DLD1 (cell line): Measurements from ENCODE around the gene POLDIP2.

Source experiments
- in situ Hi-C: cut with HindIII; loops from 2 replicates; pipeline ENCODE4 v1.10.0; 2017; ENCODE audit warnings: low sequenced_read_pairs

The POLDIP2 gene

GRCh38 chr17:28390984-28391383 is 33.7 kb upstream of the POLDIP2 start:
- in situ Hi-C loops, result no loop called here

- in situ Hi-C loops, result no loop called here
Measured at GRCh38 chr17:28390563-28390962, 33.2 kb upstream of the POLDIP2 start.

GRCh38 chr17:28390141-28390540 is 32.8 kb upstream of the POLDIP2 start:
- in situ Hi-C loops, result no loop called here

GRCh38 chr17:28388106-28388505 is 30.8 kb upstream of the POLDIP2 start:
- in situ Hi-C loops, result no loop called here

GRCh38 chr17:28386391-28386790 is 29.1 kb upstream of the POLDIP2 start:
- in situ Hi-C loops, result no loop called here

GRCh38 chr17:28385406-28385805 is 28.1 kb upstream of the POLDIP2 start:
- in situ Hi-C loops, result no loop called here

- in situ Hi-C loops, result no loop called here
Measured at GRCh38 chr17:28385037-28385400, 27.7 kb upstream of the POLDIP2 start.

- in situ Hi-C loops, result no loop called here
Measured at GRCh38 chr17:28384281-28385036, 27.1 kb upstream of the POLDIP2 start.

- in situ Hi-C loops, result no loop called here
Measured at GRCh38 chr17:28381141-28381825, 24.0 kb upstream of the POLDIP2 start.

- in situ Hi-C loops, result no loop called here
Measured at GRCh38 chr17:28379814-28380801, 22.8 kb upstream of the POLDIP2 start.

GRCh38 chr17:28372945-28373274 is 15.6 kb upstream of the POLDIP2 start:
- in situ Hi-C loops, result no loop called here

- in situ Hi-C loops, result no loop called here
Measured at GRCh38 chr17:28372203-28372944, 15.0 kb upstream of the POLDIP2 start.

- in situ Hi-C loops, result no loop called here
Measured at GRCh38 chr17:28371245-28372202, 14.2 kb upstream of the POLDIP2 start, which contains the start of gene SARM1. TSS of gene SARM1 (plus strand) at chr17:28371694. CDS start at chr17:28372033, 339 bp downstream.

- in situ Hi-C loops, result no loop called here
Measured at GRCh38 chr17:28370744-28371103, 13.4 kb upstream of the POLDIP2 start.

GRCh38 chr17:28370035-28370743 is 12.9 kb upstream of the POLDIP2 start, which contains the start of gene VTN:
TSS of gene VTN (minus strand) at chr17:28370307. CDS start at chr17:28370203, 104 bp downstream.
- in situ Hi-C loops, result no loop called here

GRCh38 chr17:28369684-28370034 is 12.3 kb upstream of the POLDIP2 start:
- in situ Hi-C loops, result no loop called here

GRCh38 chr17:28368915-28369683 is 11.8 kb upstream of the POLDIP2 start:
- in situ Hi-C loops, result no loop called here

- in situ Hi-C loops, result no loop called here
Measured at GRCh38 chr17:28368306-28368831, 11.0 kb upstream of the POLDIP2 start.
